Gastrocnemius medialis (tissue), 4 donors: ENCODE measurements around the gene BMPR2. TPM values are rescaled to one million over a fixed set of nuclear protein-coding genes. Genes with fewer than 3 reads are reported as not detected.
"Not testable (repeated sequence)": the region's sequence is repeated elsewhere in the genome, so short reads cannot be mapped to it uniquely, and the experiment has no call there.

Source experiments
- ATAC-seq, 2 donors: fragments of 150-250 bp; one replicate each; pipeline ENCODE4 v1.9.1; 2016
- DNase-seq, 2 donors: peaks; one replicate each; pipeline ENCODE4 v3.0.0-alpha.2; 2019
- H3K27ac ChIP-seq, 4 donors: fragments of 200-600 bp; sonication (generic); 1 replicate in 1 of 4; 2 replicates in 3 of 4; pipeline ENCODE4 v1.5.1; 2016 to 2018; ENCODE audit warnings: mild to moderate bottlenecking in 2 of 4, moderate library complexity in 1 of 4
- H3K27me3 ChIP-seq, 3 donors: fragments of 200-600 bp; sonication (generic) in 2 of 3; 1 replicate in 1 of 3; 2 replicates in 2 of 3; pipeline versions ENCODE4 v1.5.1 to v1.6.0; 2016 to 2019; ENCODE audit warnings: mild to moderate bottlenecking in 1 of 3, moderate library complexity in 1 of 3
- H3K36me3 ChIP-seq, 2 donors: fragments of 200-600 bp; sonication (generic) in 1 of 2; one replicate each; pipeline ENCODE4 v1.5.1; 2017 to 2018
- H3K4me1 ChIP-seq, 2 donors: fragments of 200-600 bp; sonication (generic) in 1 of 2; one replicate each; pipeline ENCODE4 v1.5.1; 2016 to 2017; ENCODE audit warnings: mild to moderate bottlenecking in 2 of 2
- H3K4me3 ChIP-seq, 4 donors: fragments of 200-600 bp; sonication (generic) in 3 of 4; 1 replicate in 1 of 4; 2 replicates in 3 of 4; pipeline ENCODE4 v1.5.1; 2016 to 2019; ENCODE audit warnings: mild to moderate bottlenecking in 2 of 4
- H3K9me3 ChIP-seq, 3 donors: fragments of 200-600 bp; sonication (generic) in 2 of 3; 1 replicate in 1 of 3; 2 replicates in 2 of 3; pipeline ENCODE4 v1.5.1; 2016 to 2019
- CTCF ChIP-seq, 5 experiments: fragments of 450-650 bp in 3 of 5; fragments of 200-600 bp in 2 of 5; sonication (generic) in 2 of 5; IDR thresholded peaks in 4 of 5; conservative IDR thresholded peaks in 1 of 5; 1 replicate in 4 of 5; 2 replicates in 1 of 5; pipeline ENCODE4 v1.5.1; 2016 to 2019; ENCODE audit warnings: antibody characterized with exemption in 5 of 5, mild to moderate bottlenecking in 3 of 5, moderate library complexity in 3 of 5
- POLR2A ChIP-seq, 2 donors: fragments of 450-650 bp; IDR thresholded peaks; one replicate each; pipeline ENCODE4 v1.6.1; 2017; ENCODE audit warnings: antibody characterized with exemption in 2 of 2, mild to moderate bottlenecking in 2 of 2, moderate library complexity in 2 of 2
- in situ Hi-C, 4 donors: fragments of 200-750 bp; cut with MboI; loops; one replicate each; pipeline versions ENCODE4 v1.15.0 to v1.8.0; 2017; ENCODE audit warnings: low sequenced_read_pairs in 4 of 4
- intact Hi-C: fragments of 100-400 bp; cut with DNase I; formaldehyde crosslinking; loops from one replicate; pipeline ENCODE4 v1.15.1; 2023; ENCODE audit warnings: low total_unique reads
- total RNA-seq, 4 donors: library from RNA; depleted of rRNA; stranded (reverse); fragments of >200 nt; gene quantifications; one replicate each; pipeline versions ENCODE4 v1.1.0 to v1.2.3, GENCODE V29; 2016

Gene BMPR2
- total RNA-seq, 4 donors from 2014 or later: 25.0 to 35.0 (median 27.2) TPM

GRCh38 chr2:202432776-202433175, 56.6 kb downstream of the BMPR2 start:
- DNase-seq (no peak), ATAC-seq (no peak)
- peaks cover 11 to 30% of the 10 kb centered on the region in 2 donors for H3K4me1 ChIP-seq
- no peaks in the 10 kb centered on the region for H3K9me3 ChIP-seq
- no peaks in the 10 kb centered on the region for H3K27me3 ChIP-seq
- in situ Hi-C loops (no loop called here), intact Hi-C loops (no loop called here)
- no peaks in the 10 kb centered on the region for H3K36me3 ChIP-seq
- no peak overlapping the region for H3K27ac ChIP-seq
- no peak for TF ChIP-seq CTCF (IDR thresholded peaks at IDR 0.05 in 4 of 5, conservative IDR thresholded peaks at IDR 0.05 in 1 of 5)
- no peak for TF ChIP-seq POLR2A (IDR thresholded peaks at IDR 0.05)
- no peak overlapping the region for H3K4me3 ChIP-seq

- no peaks in the 10 kb centered on the region for H3K27me3 ChIP-seq
Observed at GRCh38 chr2:202434472-202434871, 58.3 kb downstream of the BMPR2 start.

DNA sequence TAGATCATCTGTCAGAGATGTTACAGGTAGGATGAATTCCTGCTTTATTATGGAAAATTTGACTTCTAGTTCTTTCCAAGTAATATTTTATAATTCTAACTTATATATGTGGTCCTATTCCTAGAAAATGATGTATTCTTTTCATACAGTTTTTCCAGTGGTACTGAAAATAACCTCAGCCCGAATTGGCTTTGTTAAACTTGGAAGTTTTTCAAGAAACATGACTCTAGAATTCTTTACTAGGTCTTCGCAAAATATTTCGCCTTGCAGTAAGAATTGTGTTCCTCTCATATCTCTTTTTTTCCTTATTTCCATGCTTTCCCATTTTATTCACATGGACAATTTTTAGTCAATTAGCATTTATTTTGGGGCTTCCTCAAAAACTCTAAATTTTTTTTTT, 60.5 kb downstream of the BMPR2 start:
- in situ Hi-C loops (no loop called here), intact Hi-C loops (no loop called here)
- H3K27ac ChIP-seq: no peak overlapping the region
- ATAC-seq (no peak), DNase-seq (no peak)
- H3K4me3 ChIP-seq: no peak overlapping the region
- TF ChIP-seq POLR2A (IDR thresholded peaks at IDR 0.05) (no peak), CTCF (IDR thresholded peaks at IDR 0.05 in 4 of 5, conservative IDR thresholded peaks at IDR 0.05 in 1 of 5) (no peak)
- H3K27me3 ChIP-seq: no peaks in the 10 kb centered on the region
- H3K4me1 ChIP-seq: peaks cover 7 to 17% of the 10 kb centered on the region in 2 donors
- H3K36me3 ChIP-seq: no peaks in the 10 kb centered on the region
- no peaks in the 10 kb centered on the region for H3K9me3 ChIP-seq

More at GRCh38 chr2:202434472-202434871, 58.3 kb downstream of the BMPR2 start:
- Histone ChIP-seq H3K4me3 (no peak overlapping the region), H3K4me1 (peaks cover 7 to 19% of the 10 kb centered on the region in 2 donors), H3K36me3 (no peaks in the 10 kb centered on the region), H3K9me3 (no peaks in the 10 kb centered on the region), H3K27ac (no peak overlapping the region)
- no peak for TF ChIP-seq CTCF (IDR thresholded peaks at IDR 0.05 in 4 of 5, conservative IDR thresholded peaks at IDR 0.05 in 1 of 5)
- TF ChIP-seq POLR2A (IDR thresholded peaks at IDR 0.05): no peak
- ATAC-seq (no peak), DNase-seq (no peak)
- in situ Hi-C loops: no loop called here
- intact Hi-C loops: no loop called here

DNA sequence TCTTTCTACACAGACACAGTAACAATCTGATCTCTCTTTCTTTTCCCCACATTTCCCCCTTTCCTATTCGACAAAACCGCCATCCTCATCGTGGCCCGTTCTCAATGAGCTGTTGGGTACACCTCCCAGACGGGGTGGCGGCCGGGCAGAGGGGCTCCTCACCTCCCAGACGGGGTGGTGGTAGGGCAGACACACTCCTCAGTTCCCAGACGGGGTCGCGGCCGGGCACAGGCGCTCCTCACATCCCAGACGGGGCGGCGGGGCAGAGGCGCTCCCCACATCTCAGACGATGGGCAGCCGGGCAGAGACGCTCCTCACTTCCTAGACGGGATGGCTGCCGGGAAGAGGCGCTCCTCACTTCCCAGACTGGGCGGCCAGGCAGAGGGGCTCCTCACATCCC, 64.0 kb downstream of the BMPR2 start:
- H3K9me3 ChIP-seq, in situ Hi-C loops, H3K27ac ChIP-seq, H3K4me3 ChIP-seq, ATAC-seq, H3K27me3 ChIP-seq, intact Hi-C loops, DNase-seq, H3K36me3 ChIP-seq: not testable (repeated sequence)
- H3K4me1 ChIP-seq: peaks cover 7 to 15% of the 10 kb centered on the region in 2 donors

GRCh38 chr2:202442882-202443281, 66.8 kb downstream of the BMPR2 start:
- in situ Hi-C loops (no loop called here), intact Hi-C loops (no loop called here)
- H3K27me3 ChIP-seq: no peaks in the 10 kb centered on the region
- H3K27ac ChIP-seq: no peak overlapping the region
- DNase-seq (no peak), ATAC-seq (no peak)
- H3K36me3 ChIP-seq: peaks cover 0 to 4% of the 10 kb centered on the region in 2 donors
- H3K9me3 ChIP-seq: no peaks in the 10 kb centered on the region
- H3K4me1 ChIP-seq: peaks cover 0 to 3% of the 10 kb centered on the region in 2 donors
- H3K4me3 ChIP-seq: no peak overlapping the region
- no peak for TF ChIP-seq POLR2A (IDR thresholded peaks at IDR 0.05)

- ATAC-seq (no peak), DNase-seq (no peak)
- H3K27ac ChIP-seq: no peak overlapping the region
- TF ChIP-seq POLR2A (IDR thresholded peaks at IDR 0.05): no peak
- no peak for TF ChIP-seq CTCF (IDR thresholded peaks at IDR 0.05 in 4 of 5, conservative IDR thresholded peaks at IDR 0.05 in 1 of 5)
- H3K9me3 ChIP-seq: no peaks in the 10 kb centered on the region
- in situ Hi-C loops: no loop called here
- no peak overlapping the region for H3K4me3 ChIP-seq
- intact Hi-C loops: no loop called here
- H3K4me1 ChIP-seq: peaks cover 0 to 3% of the 10 kb centered on the region in 2 donors
- peaks cover 0 to 4% of the 10 kb centered on the region in 2 donors for H3K36me3 ChIP-seq
- no peaks in the 10 kb centered on the region for H3K27me3 ChIP-seq
Observed at GRCh38 chr2:202444000-202444399, 67.9 kb downstream of the BMPR2 start.
